CD4-positive, alpha-beta T cell (primary cell): Measurements from ENCODE around the gene POLR2L. TPM values are rescaled to one million over a fixed set of nuclear protein-coding genes. Genes with fewer than 3 reads are reported as not detected.

ENCODE experiments used
- ATAC-seq: fragments of 200-7000 bp; cut with Tn5 transposase; one replicate; pipeline ENCODE4 v1.10.0; 2022; ENCODE audit warnings: mild to moderate bottlenecking; ENCODE audit not compliant: poor library complexity
- CTCF ChIA-PET: fragments of 350-600 bp; sonication (Branson Sonifier 250); formaldehyde crosslinking; loops from one replicate; lab custom pipeline; 2021; ENCODE audit warnings: antibody characterized with exemption, inconsistent platforms; lab: Charles Lee
- POLR2A ChIA-PET: fragments of 350-600 bp; sonication (Branson Sonifier 250); formaldehyde crosslinking; loops from one replicate; lab custom pipeline; 2021; ENCODE audit warnings: antibody characterized with exemption, inconsistent platforms; lab: Charles Lee
- DNase-seq, 14 experiments: peaks; one replicate each; pipeline ENCODE4 v3.0.0-alpha.2; 2013 to 2020; ENCODE audit warnings: mixed read lengths in 2 of 14
- H3K27ac ChIP-seq, 2 donors: one replicate each; pipeline versions ENCODE4 v1.5.1 to v1.7.0; 2013; ENCODE audit warnings: low read length in 2 of 2, low read depth in 1 of 2, mild to moderate bottlenecking in 1 of 2
- H3K27me3 ChIP-seq, 2 experiments: 1 replicate in 1 of 2; 2 replicates in 1 of 2; pipeline versions ENCODE4 v1.6.1 to v1.7.0; 2013; ENCODE audit warnings: low read length in 2 of 2, control low read depth in 1 of 2, mild to moderate bottlenecking in 1 of 2, moderate library complexity in 1 of 2; ENCODE audit not compliant: insufficient read depth in 2 of 2, control insufficient read depth in 1 of 2
- H3K36me3 ChIP-seq: one replicate; pipeline ENCODE4 v1.6.1; 2013; ENCODE audit warnings: low read length, control low read depth; ENCODE audit not compliant: insufficient read depth
- H3K4me1 ChIP-seq: one replicate; pipeline ENCODE4 v1.6.1; 2013; ENCODE audit warnings: low read length, control low read depth; ENCODE audit not compliant: insufficient read depth
- H3K4me3 ChIP-seq: one replicate; pipeline ENCODE4 v1.5.1; 2013; ENCODE audit warnings: mild to moderate bottlenecking, low read length, moderate library complexity
- H3K9me3 ChIP-seq, 2 experiments: 1 replicate in 1 of 2; 2 replicates in 1 of 2; pipeline versions ENCODE4 v1.6.1 to v1.7.0; 2013; ENCODE audit warnings: low read length in 2 of 2, mild to moderate bottlenecking in 2 of 2, control low read depth in 1 of 2, moderate library complexity in 1 of 2; ENCODE audit not compliant: control insufficient read depth in 1 of 2, insufficient read depth in 1 of 2
- H3K27ac Mint-ChIP-seq: one replicate; pipeline ENCODE4 v1.8.0; 2020; ENCODE audit warnings: mixed read lengths
- H3K27me3 Mint-ChIP-seq: one replicate; pipeline ENCODE4 v1.8.0; 2021; ENCODE audit warnings: mixed read lengths
- H3K36me3 Mint-ChIP-seq: one replicate; pipeline ENCODE4 v1.8.0; 2021; ENCODE audit warnings: low read depth, mixed read lengths
- H3K4me1 Mint-ChIP-seq: one replicate; pipeline ENCODE4 v1.8.0; 2021; ENCODE audit warnings: low read depth, mixed read lengths
- H3K4me3 Mint-ChIP-seq: one replicate; pipeline ENCODE4 v1.8.0; 2020; ENCODE audit warnings: mild to moderate bottlenecking, mixed read lengths
- H3K9me3 Mint-ChIP-seq: one replicate; pipeline ENCODE4 v1.8.0; 2020; ENCODE audit warnings: mixed read lengths
- CTCF ChIP-seq: fragments of 200-600 bp; IDR thresholded peaks from one replicate; pipeline ENCODE4 v1.8.0; 2022; ENCODE audit warnings: antibody characterized with exemption, mild to moderate bottlenecking
- intact Hi-C, 2 experiments: fragments of 100-400 bp; cut with DNase I in 1 of 2; cut with micrococcal nuclease in 1 of 2; formaldehyde crosslinking; loops; one replicate each; pipeline versions ENCODE4 v1.15.1 to v1.9.0; 2023 to 2025; cut with DNase I, micrococcal nuclease
- total RNA-seq, 174 experiments: library from RNA in 2 of 174; stranded (reverse) in 2 of 174; gene quantifications; one replicate each; pipeline ENCODE4 v1.2.3 and lab custom pipeline; 2021 to 2026

POLR2L gene
- total RNA-seq, 2 experiments from 2014 or later = 19.6 to 19.8 TPM

GRCh38 chr11:843818-844692, 1.7 kb upstream of the POLR2L start:
- H3K36me3 Mint-ChIP-seq = peaks cover 17% of the 10 kb centered on the region
- Histone ChIP-seq H3K4me3 (peak overlapping the region; percentile 5), H3K27ac (no peak overlapping the region), H3K9me3 (no peaks in the 10 kb centered on the region), H3K4me1 (peaks cover 56% of the 10 kb centered on the region), H3K27me3 (peaks cover 5 to 8% of the 10 kb centered on the region in 2 experiments), H3K36me3 (peaks cover 15% of the 10 kb centered on the region)
- H3K27me3 Mint-ChIP-seq = peaks cover 4% of the 10 kb centered on the region
- peak overlapping the region; percentile 79 for H3K4me3 Mint-ChIP-seq
- ChIA-PET CTCF (interaction anchor here (1.4 kb wide), 1 partner anchor 25 kb away, joined by 4 read pairs; no protein-coding TSS in a partner anchor), POLR2A (interaction anchor here (1.3 to 7.6 kb wide), 4 partner anchors 14 to 67 kb away, joined by 3 to 71 read pairs (median 30); partner anchors contain the start of genes CD151, CRACR2B, PNPLA2 and RPLP2)
- ATAC-seq (no peak), DNase-seq (peak in 2 of 14 experiments; percentile 61 to 67)
- no peaks in the 10 kb centered on the region for H3K9me3 Mint-ChIP-seq
- H3K27ac Mint-ChIP-seq = peak overlapping the region; percentile 39
- intact Hi-C loops = loop anchor here (2.0 to 10.0 kb wide), 5 partner anchors 35 to 731 kb away; partner anchors contain the start of genes AP2A2 (in 1 of the 2), DUSP8 (in 1 of the 2) and RPLP2 (in 1 of the 2)
- TF ChIP-seq CTCF = no peak
- H3K4me1 Mint-ChIP-seq = peaks cover 10% of the 10 kb centered on the region

GRCh38 chr11:843086-843734, 881 bp upstream of the POLR2L start:
- Mint-ChIP-seq H3K4me3 (peak overlapping the region; percentile 79), H3K27me3 (no peaks in the 10 kb centered on the region), H3K27ac (peak overlapping the region; percentile 39), H3K36me3 (peaks cover 22% of the 10 kb centered on the region), H3K9me3 (no peaks in the 10 kb centered on the region), H3K4me1 (peaks cover 6% of the 10 kb centered on the region)
- no peak overlapping the region for H3K27ac ChIP-seq
- DNase-seq (peak in 1 of 14 experiments; percentile 42), ATAC-seq (no peak)
- H3K36me3 ChIP-seq = peaks cover 22% of the 10 kb centered on the region
- no peaks in the 10 kb centered on the region for H3K9me3 ChIP-seq
- POLR2A ChIA-PET = interaction anchor here (0.6 to 7.6 kb wide), 5 partner anchors 13 to 148 kb away, joined by 3 to 71 read pairs (median 10); partner anchors contain the start of genes CD151, CRACR2B, PNPLA2 and RPLP2
- H3K4me3 ChIP-seq = peak overlapping the region; percentile 91
- peaks cover 0 to 2% of the 10 kb centered on the region in 2 experiments for H3K27me3 ChIP-seq
- intact Hi-C loops = loop anchor here (2.0 to 10.0 kb wide), 5 partner anchors 34 to 732 kb away; partner anchors contain the start of genes AP2A2 (in 1 of the 2), DUSP8 (in 1 of the 2) and RPLP2 (in 1 of the 2)
- H3K4me1 ChIP-seq = peaks cover 47% of the 10 kb centered on the region
- TF ChIP-seq CTCF = no peak
- CTCF ChIA-PET = interaction anchor here (1.4 kb wide), 1 partner anchor 24 kb away, joined by 4 read pairs; no protein-coding TSS in a partner anchor

GRCh38 chr11:841981-842369, 354 bp downstream of the POLR2L start:
- peak overlapping the region in 1 of 2 donors; percentile 50 for H3K27ac ChIP-seq
- H3K4me1 ChIP-seq = peaks cover 43% of the 10 kb centered on the region
- Mint-ChIP-seq H3K9me3 (no peaks in the 10 kb centered on the region), H3K27me3 (no peaks in the 10 kb centered on the region), H3K4me3 (peak overlapping the region; percentile 87), H3K27ac (peak overlapping the region; percentile 42), H3K36me3 (peaks cover 22% of the 10 kb centered on the region), H3K4me1 (peaks cover 6% of the 10 kb centered on the region)
- ATAC-seq (peak; percentile 45), DNase-seq (no peak)
- POLR2A ChIA-PET = interaction anchor here (1.0 to 7.6 kb wide), 3 partner anchors 12 to 33 kb away, joined by 4 to 71 read pairs (median 49); partner anchors contain the start of genes CD151, CRACR2B, PNPLA2 and RPLP2
- no peaks in the 10 kb centered on the region for H3K9me3 ChIP-seq
- peak overlapping the region; percentile 91 for H3K4me3 ChIP-seq
- CTCF ChIA-PET = no interaction called here
- intact Hi-C loops = loop anchor here (1.0 to 10.0 kb wide), 6 partner anchors 22 to 733 kb away; partner anchors contain the start of genes AP2A2 (in 1 of the 2), DUSP8 (in 1 of the 2) and RPLP2 (in 1 of the 2)
- H3K27me3 ChIP-seq = peaks cover 0 to 2% of the 10 kb centered on the region in 2 experiments
- no peak for TF ChIP-seq CTCF
- peaks cover 28% of the 10 kb centered on the region for H3K36me3 ChIP-seq
